HG02763 (cell line): ENCODE measurements around the gene KDM3A.
A peak's percentile ranks its signal among the peaks of the same experiment; 100 is the strongest.

ENCODE experiments used
- ATAC-seq: cut with Tn5 transposase; IDR thresholded peaks from one replicate; pipeline ENCODE4 v1.9.1; 2021; ENCODE audit warnings: mild to moderate bottlenecking, moderate library complexity; ENCODE audit not compliant: unreplicated experiment

KDM3A gene

GRCh38 chr2:86440631-86441391 lies at the start of gene KDM3A:
TSS of gene KDM3A (plus strand) at chr2:86441371. CDS start at chr2:86442048, 677 bp downstream.
- ATAC-seq: peak; percentile 81

- ATAC-seq: no peak
Observed at GRCh38 chr2:86392873-86393518, 48.2 kb upstream of the KDM3A start.

- no peak for ATAC-seq
Observed at GRCh38 chr2:86393521-86394491, 47.4 kb upstream of the KDM3A start.

- no peak for ATAC-seq
Observed at GRCh38 chr2:86396291-86396785, 44.8 kb upstream of the KDM3A start.

- no peak for ATAC-seq
Observed at GRCh38 chr2:86397986-86398385, 43.2 kb upstream of the KDM3A start.

GRCh38 chr2:86398500-86399474 lies 42.4 kb upstream of the KDM3A start:
- no peak for ATAC-seq

- no peak for ATAC-seq
Observed at GRCh38 chr2:86400321-86400720, 40.9 kb upstream of the KDM3A start.

- ATAC-seq: no peak
Observed at GRCh38 chr2:86410581-86410980, 30.6 kb upstream of the KDM3A start.

- ATAC-seq: no peak
Observed at GRCh38 chr2:86411396-86411795, 29.8 kb upstream of the KDM3A start.

- no peak for ATAC-seq
Observed at GRCh38 chr2:86412007-86412406, 29.2 kb upstream of the KDM3A start.

- ATAC-seq: no peak
Observed at GRCh38 chr2:86413296-86414094, 27.7 kb upstream of the KDM3A start.

GRCh38 chr2:86414996-86415395 lies 26.2 kb upstream of the KDM3A start:
- no peak for ATAC-seq

GRCh38 chr2:86416146-86416545 lies 25.0 kb upstream of the KDM3A start:
- ATAC-seq: no peak

- ATAC-seq: no peak
Observed at GRCh38 chr2:86417961-86418360, 23.2 kb upstream of the KDM3A start.

- no peak for ATAC-seq
Observed at GRCh38 chr2:86420913-86421312, 20.3 kb upstream of the KDM3A start.

- no peak for ATAC-seq
Observed at GRCh38 chr2:86426271-86426670, 14.9 kb upstream of the KDM3A start.

- ATAC-seq: no peak
Observed at GRCh38 chr2:86429335-86429734, 11.8 kb upstream of the KDM3A start.

- ATAC-seq: no peak
Observed at GRCh38 chr2:86430368-86430767, 10.8 kb upstream of the KDM3A start.

- ATAC-seq: no peak
Observed at GRCh38 chr2:86433137-86433536, 8.0 kb upstream of the KDM3A start.
